ENCODE results near the gene HOXA6. TPM values are rescaled to one million over a fixed set of nuclear protein-coding genes. Genes with fewer than 3 reads are reported as not detected.

The HOXA6 gene
- total RNA-seq, 1 experiment from 2014 or later, result not detected

- Mint-ChIP-seq H3K36me3 (ENCODE audit: insufficient read depth in 1 of 3, low read depth in 3 of 3) (peaks cover 0 to 5% (median 0%) of the 10 kb centered on the region in 3 experiments; a peak in 1 of 7 replicates), H3K27me3 (ENCODE audit: low read depth) (peaks cover 98% of the 10 kb centered on the region), H3K9me3 (peaks cover 1 to 7% of the 10 kb centered on the region in 2 experiments; a peak in 2 of 5 replicates), H3K4me3 (no peak overlapping the region), H3K4me1 (peaks cover 0 to 10% of the 10 kb centered on the region in 2 experiments; a peak in 1 of 4 replicates), H3K27ac (no peak overlapping the region)
- Histone ChIP-seq H4K5ac (ENCODE audit: insufficient read length, low read depth, low read length) (no peak overlapping the region), H3K4ac (ENCODE audit: low read depth, low read length) (no peak overlapping the region), H3K18ac (ENCODE audit: insufficient read length, low read depth, low read length) (no peak overlapping the region), H3K79me2 (ENCODE audit: insufficient read depth, low read length) (no peaks in the 10 kb centered on the region), H3K4me1 (ENCODE audit: insufficient read depth, low read length) (no peaks in the 10 kb centered on the region), H2BK120ac (ENCODE audit: low read depth, low read length, poor library complexity, severe bottlenecking) (no peak overlapping the region), H3K23ac (ENCODE audit: insufficient read length, low read depth, low read length) (no peak overlapping the region), H3K56ac (ENCODE audit: insufficient read length, low read depth, low read length) (no peak overlapping the region), H3K27ac (ENCODE audit: insufficient read length, low read depth, low read length) (no peak overlapping the region), H2BK15ac (ENCODE audit: low read depth, low read length) (no peak overlapping the region), H2BK20ac (ENCODE audit: low read depth, low read length, poor library complexity, severe bottlenecking) (no peak overlapping the region), H3K4me2 (ENCODE audit: insufficient read depth, insufficient read length, low read length) (no peak overlapping the region), H3T11ph (ENCODE audit: low read length) (no peak overlapping the region), H3K9me3 (ENCODE audit: control insufficient read depth, low read depth, low read length) (no peaks in the 10 kb centered on the region), H3K23me2 (ENCODE audit: insufficient read length, low read depth, low read length, poor library complexity, severe bottlenecking) (no peaks in the 10 kb centered on the region), H4K20me1 (ENCODE audit: control insufficient read depth, insufficient read depth, insufficient read length) (peaks cover 2% of the 10 kb centered on the region), H3K9ac (ENCODE audit: extremely low read depth, insufficient read length, low read length) (no peak overlapping the region), H3K27me3 (ENCODE audit: insufficient read depth, low read length) (peaks cover 97% of the 10 kb centered on the region), H3K14ac (ENCODE audit: insufficient read depth, low read length) (no peak overlapping the region), H2BK5ac (ENCODE audit: insufficient read length, low read length) (no peak overlapping the region), H2AFZ (ENCODE audit: low read length) (no peak overlapping the region), H4K91ac (ENCODE audit: insufficient read length, low read depth, low read length) (no peak overlapping the region), H2AK5ac (ENCODE audit: insufficient read length, low read length) (no peak overlapping the region), H4K8ac (replicated peaks; ENCODE audit: insufficient read length, low read depth, low read length) (no peak overlapping the region), H3K79me1 (ENCODE audit: insufficient read depth, low read depth, low read length, poor library complexity, severe bottlenecking) (no peaks in the 10 kb centered on the region), H2BK12ac (ENCODE audit: insufficient read length, low read depth, low read length) (no peak overlapping the region)
- no peak for TF ChIP-seq CTCF (conservative IDR thresholded peaks at IDR 0.05)
- no CpG with 5 or more reads among the region's 3 CpGs for WGBS (ENCODE audit: extremely low coverage, insufficient read length, low lambda C conversion rate)
- no peak for DNase-seq
These were observed 29.0 kb downstream of the HOXA6 start for GRCh38 chr7:27118580-27118979.

All from H9 (cell line).